G401.6 (cell line): Measurements from ENCODE around the gene CFAP99.
"Not testable (repeated sequence)": the region's sequence is repeated elsewhere in the genome, so short reads cannot be mapped to it uniquely, and the experiment has no call there.

Experiments
- FAIRE-seq: peaks from 2 replicates; lab custom pipeline; 2012; peaks lifted over from hg19 to GRCh38; lab: Jason Lieb, UNC

The CFAP99 gene

DNA sequence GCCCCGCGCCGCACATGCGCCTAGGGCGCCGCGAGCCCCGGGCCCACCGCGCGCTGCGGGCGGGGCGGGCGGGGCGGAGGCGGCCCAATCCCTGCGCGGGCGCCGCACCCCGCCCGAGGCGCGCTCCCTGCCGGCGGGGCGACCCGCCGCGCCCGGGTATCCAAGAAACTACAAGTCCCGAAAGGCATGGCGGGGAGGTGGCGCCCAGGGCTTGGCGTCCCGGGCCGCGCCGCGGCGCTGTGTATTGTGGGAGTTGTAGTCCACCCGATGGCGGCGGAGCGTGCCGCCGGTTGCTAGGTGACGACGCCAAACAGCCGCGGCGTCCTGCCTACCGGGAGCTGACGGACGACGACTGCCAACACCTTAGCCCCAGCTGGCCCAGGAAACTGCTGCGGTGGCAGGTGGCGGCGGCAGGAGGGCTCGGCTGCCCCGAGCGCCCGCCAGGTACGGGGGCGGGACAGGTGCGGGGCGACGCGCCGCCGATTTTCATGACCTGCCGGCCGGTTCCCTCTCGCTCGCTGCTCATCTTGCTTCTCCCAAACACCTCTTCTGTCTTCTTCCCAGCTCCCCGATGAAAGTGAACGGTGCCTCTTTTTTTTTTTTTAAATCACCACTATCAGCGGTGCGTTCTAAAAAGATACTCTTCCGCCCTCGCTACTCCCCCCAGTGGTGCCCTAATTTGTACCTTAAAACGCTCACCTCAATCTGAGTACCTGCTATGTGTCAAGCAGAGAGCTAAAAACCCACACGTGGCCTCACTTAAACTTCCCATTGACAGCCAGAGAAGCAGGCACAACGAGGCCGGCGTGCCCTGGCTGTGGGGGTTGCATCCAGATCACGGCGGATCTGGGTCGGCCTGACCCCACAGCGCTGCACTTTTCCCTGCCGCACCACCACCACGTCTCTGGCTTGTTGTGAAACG lies at the start of gene CFAP99:
Gene CFAP99 (plus strand): TSS at position 306 of the 922 bp plus-strand sequence.
- FAIRE-seq = peak; percentile 3

DNA sequence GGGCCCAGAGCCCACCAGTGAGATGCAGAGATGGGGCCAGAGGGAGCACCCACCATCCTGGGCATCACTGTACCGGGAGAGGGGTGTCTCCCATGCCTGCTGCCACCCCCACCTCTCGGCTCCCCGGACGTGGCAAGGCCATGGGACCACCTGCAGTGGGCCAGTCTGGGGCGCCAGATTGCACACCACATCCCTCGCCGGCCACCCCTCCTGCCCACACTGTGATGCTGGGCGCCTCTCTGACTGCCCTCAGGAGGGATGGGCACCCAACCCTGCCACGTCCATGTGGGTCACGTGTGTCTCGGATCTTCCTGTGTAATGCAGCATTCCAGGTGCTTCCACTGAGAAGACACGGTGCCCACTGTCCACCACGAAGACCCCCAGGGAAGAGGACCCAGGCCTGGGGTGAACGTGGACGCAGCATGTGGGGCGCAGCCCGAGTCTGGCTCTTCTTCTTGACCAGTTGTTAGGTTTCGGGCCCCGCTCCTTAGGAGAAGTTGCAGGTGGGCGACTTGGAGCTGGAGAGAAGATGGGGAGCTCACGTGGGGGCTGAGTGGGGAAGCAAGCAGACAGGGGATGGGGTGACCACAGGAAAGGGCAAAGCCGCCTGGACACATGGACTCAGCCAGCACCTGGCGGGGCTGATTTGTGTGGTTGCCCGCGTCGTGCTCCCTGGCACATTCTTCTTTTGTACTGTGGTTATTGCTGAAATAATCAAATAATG lies 48.0 kb upstream of the CFAP99 start:
- no peak for FAIRE-seq

DNA sequence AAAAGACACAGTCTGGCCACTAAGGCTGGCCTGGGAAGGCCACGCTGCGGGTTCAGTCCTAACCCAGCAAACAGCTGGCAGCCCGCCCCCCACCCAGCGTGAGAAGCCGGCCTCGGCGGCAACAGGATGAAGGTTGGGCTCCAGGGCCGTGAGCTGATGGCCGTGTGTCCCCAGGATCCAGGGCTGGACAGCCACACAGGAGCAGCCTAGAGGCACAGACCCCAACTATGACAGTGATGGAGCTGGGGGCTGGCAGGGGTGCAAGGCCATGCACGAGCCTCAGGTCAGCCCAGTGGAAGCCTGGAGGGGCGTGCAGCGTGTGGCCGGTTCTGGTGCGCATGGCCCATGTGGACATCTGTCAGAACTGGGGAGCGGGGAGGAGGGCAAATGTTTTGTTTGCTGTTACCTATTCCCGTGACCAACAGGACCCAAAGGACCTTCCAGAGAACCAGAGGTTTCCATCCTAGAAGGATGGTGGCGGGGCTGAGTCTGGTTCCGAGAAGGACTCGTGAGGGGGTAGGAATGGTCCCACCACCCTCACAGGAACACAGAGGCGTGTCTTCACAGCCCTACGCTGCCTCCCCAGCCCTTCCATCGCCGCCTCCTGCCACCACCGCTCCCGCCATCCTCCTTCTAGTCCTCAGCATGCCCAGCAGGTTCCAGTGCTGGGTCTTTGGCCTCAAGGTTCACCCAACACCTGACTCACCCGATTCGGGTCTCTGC lies 46.8 kb upstream of the CFAP99 start:
- FAIRE-seq = no peak

DNA sequence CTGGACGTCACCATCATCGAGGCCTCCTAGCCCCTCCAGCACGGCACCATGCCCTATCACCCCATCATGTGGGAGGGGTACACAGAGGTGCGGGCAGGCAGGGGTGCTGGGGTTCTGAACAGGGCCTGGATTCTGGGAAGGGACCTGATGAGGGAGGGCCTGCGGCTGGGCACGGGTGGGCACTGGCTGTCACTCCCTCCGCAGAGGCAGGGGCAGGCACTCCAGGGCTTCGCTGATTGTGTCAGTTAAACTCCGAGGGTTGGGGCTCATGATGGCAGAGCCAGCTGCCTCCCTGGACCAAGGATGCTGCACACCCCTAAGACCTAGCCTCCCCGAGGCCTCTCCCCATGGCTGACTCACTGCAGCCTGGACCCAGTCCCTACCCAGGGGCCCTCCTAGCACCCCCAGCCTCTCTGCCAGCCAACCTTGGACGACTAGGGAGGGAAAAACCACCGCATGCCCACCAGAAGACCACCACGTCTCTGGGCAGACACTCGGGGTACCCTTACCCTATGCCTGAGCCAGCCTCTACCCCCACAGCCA lies 46.2 kb upstream of the CFAP99 start:
- FAIRE-seq = no peak

DNA sequence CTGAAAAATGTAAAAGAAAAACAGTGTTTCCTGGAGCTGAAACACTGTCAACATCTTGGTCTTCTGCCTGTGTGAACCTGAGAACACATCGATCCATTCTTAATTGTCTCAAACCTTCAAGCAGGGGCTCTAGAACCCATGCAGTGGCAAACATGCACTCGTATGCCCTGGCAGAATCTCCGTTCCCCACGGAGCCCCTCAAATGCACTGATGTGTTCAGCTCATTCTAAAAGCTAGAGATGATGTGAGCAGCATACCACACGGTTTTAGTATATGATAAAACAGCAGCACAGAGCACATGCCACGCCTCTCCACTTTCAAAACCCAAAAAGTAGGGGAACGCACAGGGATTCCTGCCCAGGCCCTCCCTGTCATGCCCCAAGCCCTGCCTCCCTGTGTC lies 45.2 kb upstream of the CFAP99 start:
- FAIRE-seq = no peak

DNA sequence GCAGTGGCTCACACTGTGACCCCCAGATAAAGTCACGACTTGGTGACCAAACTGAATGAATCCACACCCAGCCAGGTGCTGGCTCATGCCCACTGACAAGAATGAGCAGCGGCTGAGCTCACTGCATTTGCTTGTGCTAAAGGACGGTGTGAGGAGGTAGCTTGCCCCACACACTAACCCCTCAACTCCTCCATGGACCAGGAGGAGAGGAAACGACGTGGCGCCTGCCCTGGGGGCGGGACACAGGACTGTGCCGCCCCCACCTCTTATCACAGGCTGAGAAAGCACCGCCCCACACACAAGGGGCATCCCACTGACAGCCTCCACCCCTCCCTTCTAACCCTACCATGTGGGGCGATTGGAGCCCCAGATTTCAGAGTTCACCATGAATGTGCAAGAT lies 43.3 kb upstream of the CFAP99 start:
- no peak for FAIRE-seq

DNA sequence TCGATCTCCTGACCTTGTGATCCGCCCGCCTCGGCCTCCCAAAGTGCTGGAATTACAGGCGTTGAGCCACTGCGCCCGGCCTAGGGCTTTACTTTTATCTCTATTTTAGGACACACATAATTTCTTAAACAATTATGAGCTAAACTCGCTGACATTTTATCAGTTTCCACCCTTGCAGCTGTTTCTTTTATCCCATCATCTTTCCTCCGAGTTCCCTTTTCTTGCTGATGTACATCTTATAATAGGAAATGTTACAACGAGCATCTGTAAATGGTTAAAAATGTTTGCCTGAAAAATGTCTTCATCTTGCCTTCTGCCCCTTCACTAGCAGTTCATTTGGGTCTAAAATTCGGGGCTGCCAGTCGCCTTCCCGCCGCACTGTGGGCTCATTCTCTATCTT lies 41.5 kb upstream of the CFAP99 start:
- FAIRE-seq = no peak

DNA sequence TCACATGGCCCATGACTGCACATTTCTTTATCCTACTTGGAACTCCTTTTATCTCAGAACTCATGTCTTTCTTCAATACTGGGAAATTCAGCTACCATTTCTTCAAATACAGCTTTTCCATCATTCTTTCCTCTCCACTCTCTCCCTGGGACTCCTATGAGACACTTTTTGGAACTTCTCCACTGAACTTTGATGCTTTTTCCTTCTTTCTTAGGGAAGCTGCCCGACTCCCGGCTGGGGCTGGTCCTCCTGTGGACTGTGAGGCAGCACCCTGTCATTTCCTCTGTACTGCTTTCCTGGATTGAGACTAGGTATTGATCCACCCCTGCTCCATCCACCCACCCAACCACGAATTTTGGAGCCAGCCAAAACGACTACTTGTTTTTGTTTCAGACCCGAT lies 40.4 kb upstream of the CFAP99 start:
- FAIRE-seq = no peak

DNA sequence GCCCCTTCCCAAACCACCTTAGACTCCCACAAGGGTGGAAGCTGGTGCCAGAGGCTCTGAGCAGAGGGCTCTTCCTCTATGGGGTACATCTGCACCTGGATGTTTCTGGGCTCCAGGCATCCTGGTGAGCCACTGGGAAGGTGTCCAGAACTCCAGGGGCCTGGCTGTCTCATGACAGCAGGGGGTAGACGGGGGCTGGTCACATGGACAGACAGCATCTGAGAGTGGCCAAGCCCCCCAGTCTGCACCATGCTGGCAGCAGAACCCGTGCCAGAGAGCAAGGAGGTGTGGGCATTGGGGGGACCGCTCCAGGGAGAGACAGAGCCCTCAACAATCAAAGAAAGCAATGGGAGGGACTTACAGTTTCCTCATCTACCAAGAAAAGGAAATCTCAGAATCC lies 39.9 kb upstream of the CFAP99 start:
- FAIRE-seq = no peak

DNA sequence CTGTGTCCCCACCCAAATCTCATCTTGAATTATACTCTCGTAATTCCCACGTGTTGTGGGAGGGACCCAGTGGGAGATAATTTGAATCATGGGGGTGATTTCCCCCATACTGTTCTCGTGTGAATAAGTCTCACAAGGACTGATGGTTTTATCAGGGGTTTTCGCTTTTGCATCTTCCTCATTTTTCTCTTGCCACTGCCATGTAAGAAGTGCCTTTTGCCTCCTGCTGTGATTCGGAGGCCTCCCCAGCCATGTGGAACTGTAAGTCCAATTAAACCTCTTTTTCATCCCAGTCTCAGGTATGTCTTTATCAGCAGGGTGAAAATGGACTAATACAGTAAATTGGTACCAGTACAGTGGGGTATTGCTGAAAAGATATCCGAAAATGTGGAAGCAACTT lies 38.2 kb upstream of the CFAP99 start:
- FAIRE-seq = not testable (repeated sequence)

DNA sequence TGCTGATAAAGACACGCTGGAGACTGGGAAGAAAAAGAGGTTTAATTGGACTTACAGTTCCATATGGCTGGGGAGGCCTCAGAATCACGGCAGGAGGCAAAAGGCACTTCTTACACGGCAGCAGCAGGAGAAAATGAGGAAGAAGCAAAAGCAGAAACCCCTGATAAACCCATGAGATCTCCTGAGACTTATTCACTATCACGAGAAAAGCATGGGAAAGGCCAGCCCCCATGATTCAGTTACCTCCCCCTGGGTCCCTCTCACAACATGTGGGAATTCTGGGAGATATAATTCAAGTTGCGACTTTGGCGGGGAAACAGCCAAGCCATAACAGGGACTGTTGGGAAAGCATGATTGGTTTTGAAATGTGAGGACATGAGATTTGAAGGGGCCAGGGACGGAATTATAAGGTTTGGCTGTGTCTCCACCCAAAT lies 36.0 kb upstream of the CFAP99 start:
- not testable (repeated sequence) for FAIRE-seq

DNA sequence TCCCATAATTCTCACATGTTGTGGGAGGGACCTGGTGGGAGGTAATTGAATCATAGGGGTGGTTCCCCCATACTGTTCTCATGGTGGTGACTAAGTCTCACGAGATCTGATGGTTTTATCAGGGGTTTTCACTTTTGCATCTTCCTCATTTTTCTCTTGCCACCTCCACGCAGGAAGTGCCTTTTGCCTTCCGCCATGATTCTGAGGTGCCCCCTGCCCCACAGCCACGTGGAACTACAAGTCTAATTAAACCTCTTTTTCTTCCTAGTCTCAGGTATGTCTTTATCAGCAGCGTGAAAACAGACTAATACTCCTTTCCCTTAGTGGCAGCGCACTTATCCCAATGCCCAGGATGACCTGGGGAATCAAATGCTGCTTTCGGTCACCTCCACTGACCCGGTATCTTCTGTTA lies 35.5 kb upstream of the CFAP99 start:
- FAIRE-seq = not testable (repeated sequence)

DNA sequence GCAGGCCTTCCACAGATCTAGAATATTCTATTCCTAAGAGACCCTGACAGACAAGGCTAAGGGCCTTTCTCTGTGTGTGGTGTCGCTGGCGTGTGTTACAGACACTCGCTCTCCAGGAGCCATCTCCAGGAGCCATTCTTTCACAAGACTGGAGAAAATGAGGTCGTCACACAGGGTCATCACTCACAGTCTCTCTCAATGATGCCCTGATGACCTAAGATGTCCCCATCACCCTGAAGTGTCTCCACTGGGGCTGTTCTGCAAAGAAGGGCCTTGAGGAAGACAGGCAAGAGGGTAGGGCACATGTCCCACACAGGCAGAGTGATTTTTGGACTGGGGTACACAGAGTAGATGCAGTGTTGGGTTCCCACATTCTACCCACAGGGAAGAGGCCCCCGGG lies 35.0 kb upstream of the CFAP99 start:
- no peak for FAIRE-seq

DNA sequence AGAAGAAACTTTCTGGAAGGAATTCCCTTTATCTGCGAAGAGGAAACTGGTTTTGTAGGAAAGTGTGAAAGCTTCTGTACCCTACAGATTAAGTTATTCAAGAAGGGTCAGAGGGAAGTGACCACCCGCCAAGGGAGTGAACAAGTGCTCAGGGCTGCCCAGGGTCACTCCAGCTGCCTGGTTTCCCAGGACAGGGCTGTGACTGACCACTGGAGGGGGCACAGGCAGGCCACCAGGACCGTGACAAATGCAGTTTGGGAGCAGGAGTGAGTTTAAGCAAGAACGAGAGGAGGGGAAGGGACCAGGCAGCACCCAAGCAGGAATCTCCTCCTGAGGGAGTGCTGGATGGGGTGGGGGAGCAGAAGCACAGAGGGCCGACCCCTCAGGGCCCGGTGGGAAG lies 34.5 kb upstream of the CFAP99 start:
- no peak for FAIRE-seq

DNA sequence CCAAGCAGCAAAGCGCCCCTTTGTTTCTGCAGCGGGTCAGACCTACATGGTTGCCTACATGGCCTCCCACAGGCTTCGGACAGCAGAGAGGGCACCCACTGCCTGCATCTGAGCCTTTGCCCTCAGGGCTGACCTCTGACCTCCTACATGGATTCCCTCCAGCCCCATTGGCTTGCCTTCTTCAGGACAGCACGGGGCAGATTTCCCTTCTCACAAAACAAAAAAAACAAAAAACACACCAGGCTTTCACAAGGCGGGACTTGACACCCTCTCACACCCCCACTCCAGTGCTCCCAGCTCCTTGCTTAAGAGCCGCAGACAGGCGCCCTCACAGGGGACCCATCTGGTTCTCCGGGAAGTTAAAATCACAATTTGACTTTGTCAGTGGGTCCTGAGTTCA lies 33.2 kb upstream of the CFAP99 start:
- FAIRE-seq = no peak

DNA sequence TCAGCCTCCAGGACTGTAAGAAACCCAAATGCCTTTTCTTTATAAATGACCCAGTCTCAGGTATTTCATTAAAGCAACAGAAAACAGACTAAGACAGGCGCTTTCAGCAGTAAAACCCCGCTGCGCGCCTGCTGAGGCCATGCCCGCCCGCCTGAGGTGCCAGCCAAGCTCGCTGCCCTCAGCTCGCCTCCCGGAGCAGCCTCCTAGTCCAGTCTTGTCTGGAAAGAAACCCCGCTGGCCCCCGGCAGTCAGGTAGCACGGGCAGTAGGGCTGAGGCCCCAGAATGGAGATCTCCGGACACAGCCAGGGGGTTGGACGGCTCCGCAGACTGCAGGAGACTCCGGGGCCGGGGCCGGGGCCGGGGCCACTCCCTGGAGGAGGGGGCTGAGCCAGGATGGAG lies 32.0 kb upstream of the CFAP99 start:
- FAIRE-seq = no peak

DNA sequence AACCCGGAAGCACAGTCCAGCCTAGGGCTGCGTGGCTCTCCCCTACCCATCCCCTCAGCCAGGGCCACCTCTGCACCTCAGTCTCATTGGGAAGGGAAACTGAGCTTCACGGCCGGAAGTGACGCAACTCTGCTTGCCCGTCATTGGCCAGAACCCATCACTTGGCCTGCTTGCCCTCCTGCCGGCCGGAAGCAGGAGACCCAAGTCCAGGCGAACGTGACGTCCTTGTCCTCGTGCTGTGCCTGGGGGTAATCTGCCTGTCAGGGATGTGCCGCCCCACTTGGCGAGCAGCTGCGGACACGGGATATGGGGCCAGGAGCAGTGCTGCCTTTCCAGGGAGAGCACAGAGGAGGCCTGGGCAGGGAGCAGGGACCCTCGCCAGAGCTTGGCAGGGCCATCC lies 31.5 kb upstream of the CFAP99 start:
- no peak for FAIRE-seq

DNA sequence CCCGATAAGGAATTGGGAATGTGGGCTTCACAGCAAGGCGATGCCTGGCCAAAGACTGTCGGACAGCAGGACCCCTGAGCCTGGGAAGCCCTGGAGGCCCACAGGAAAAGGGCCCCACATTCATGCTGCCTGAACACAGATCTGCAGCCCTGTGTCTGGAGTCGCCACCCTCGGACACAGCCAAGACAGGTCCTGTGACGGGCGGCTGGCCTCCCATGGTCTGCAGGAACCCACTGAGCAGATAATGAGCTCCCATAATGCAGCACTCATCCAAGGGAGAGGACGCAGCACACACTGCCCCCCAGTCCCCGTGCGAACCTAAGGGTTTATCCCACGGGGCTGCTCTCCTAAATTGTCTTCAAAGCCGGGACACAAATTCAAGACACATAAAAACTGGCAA lies 30.9 kb upstream of the CFAP99 start:
- no peak for FAIRE-seq

DNA sequence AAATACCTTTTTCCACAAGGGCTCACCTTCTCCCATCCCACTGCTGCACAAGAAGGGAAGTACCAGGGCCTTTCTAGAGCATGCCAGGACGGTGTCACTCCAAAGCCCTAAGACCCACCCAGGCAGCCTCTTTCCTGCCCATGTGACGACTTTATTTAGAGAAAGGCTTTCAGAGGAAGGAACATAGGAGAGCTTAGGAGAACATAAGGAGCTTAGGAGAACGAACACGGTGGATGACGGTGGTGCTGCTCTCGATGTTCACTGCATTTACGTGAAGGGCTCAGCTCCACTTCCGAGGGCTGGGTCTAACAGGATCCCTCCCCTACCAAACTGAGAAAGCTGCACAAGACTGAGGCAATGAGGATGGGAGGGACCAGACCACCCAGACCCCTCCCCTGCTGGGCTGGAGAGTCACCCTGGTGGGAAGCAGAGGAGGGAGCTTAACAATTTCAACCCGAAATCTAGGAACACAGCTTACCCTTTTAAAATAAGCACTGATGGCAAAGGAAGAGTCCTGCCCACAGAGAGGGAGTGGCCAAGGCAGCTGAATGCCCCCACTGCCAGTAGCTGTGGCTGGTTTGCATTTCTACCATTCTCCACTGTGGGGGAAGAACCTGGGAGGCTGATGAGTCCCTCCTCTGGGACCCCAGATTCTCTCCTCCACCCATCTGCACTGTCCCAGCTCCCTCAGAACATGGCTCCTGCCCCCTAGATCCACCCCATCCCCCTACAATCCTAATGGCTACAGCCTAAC lies 30.1 kb upstream of the CFAP99 start:
- no peak for FAIRE-seq

DNA sequence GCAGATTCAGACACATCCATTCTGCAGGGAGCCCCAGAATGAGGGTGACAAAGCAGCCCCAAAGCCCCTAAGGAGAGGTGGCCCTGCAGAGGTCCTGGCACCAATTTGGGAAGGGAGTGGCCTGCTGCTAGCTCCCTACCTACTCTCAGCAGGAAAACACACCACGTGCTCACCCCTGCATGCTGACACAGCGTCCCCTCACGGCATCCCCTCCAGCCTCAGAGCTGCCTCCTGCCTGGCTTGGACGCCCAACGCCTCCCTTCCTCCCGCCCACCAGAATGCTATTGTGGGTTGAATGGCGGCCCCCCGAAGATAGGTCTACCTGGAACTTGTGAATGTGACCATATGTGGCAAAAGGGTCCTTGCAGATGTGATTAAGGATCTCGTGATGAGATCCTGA lies 29.1 kb upstream of the CFAP99 start:
- no peak for FAIRE-seq

DNA sequence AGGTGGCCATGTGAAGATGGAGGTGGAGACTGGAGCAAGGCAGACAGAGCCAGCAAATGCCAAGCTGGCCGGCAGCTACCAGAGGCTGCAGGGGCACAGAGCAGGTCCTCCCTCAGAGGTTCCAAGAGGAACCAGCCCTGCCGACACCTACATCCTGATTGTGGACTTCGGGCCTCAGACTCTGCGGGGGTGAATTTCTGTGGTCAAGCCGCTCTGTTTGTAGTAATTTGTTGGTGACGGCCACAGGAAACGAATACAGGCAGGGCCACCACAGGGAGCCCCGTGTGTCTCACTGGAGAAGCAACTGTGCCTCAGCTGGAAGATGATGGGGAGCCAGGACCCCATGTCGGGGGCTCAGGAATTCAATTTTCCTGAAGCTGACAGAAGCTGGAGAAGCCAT lies 28.6 kb upstream of the CFAP99 start:
- no peak for FAIRE-seq
